NB4 (cell line): ENCODE measurements around the gene OR13H1.

Source experiments
- CTCF ChIP-seq: IDR thresholded peaks from one replicate; pipeline ENCODE4 v1.5.1; 2012; ENCODE audit warnings: low read depth, low read length
- MAX ChIP-seq: IDR thresholded peaks from 2 replicates; pipeline ENCODE4 v1.6.1; 2011; ENCODE audit warnings: low read depth, low read length
- MYC ChIP-seq: IDR thresholded peaks from 2 replicates; pipeline ENCODE4 v1.6.1; 2011; ENCODE audit warnings: low read depth, low read length
- POLR2A ChIP-seq: IDR thresholded peaks from 2 replicates; pipeline ENCODE4 v1.6.1; 2011; ENCODE audit warnings: mild to moderate bottlenecking; ENCODE audit not compliant: insufficient read length; ENCODE audit errors: extremely low read depth

GRCh38 chrX:131521824-131522223, 22.1 kb upstream of the OR13H1 start:
- TF ChIP-seq CTCF = no peak
- TF ChIP-seq POLR2A = no peak
- TF ChIP-seq MYC = no peak
- no peak for TF ChIP-seq MAX
